Pancreas (tissue), 10 donors: Measurements from ENCODE around the gene TBC1D4. TPM values are rescaled to one million over a fixed set of nuclear protein-coding genes. Genes with fewer than 3 reads are reported as not detected.
"Not testable (repeated sequence)": the region's sequence is repeated elsewhere in the genome, so short reads cannot be mapped to it uniquely, and the experiment has no call there.

Experiments
- ATAC-seq, 4 donors: fragments of 200-7000 bp; cut with Tn5 transposase; one replicate each; pipeline versions ENCODE4 v1.8.0 to v1.9.1; 2020; ENCODE audit warnings: mild to moderate bottlenecking in 4 of 4, moderate library complexity in 4 of 4
- DNase-seq, 6 donors: peaks; one replicate each; pipeline ENCODE4 v3.0.0-alpha.2; 2020
- FAIRE-seq: peaks from 2 replicates; lab custom pipeline; 2012; peaks lifted over from hg19 to GRCh38; lab: Jason Lieb, UNC
- H3K27ac ChIP-seq, 4 donors: fragments of 200-600 bp; sonication (generic); 1 replicate in 3 of 4; 2 replicates in 1 of 4; pipeline versions ENCODE4 v1.5.0 to v1.8.0; 2020
- H3K27me3 ChIP-seq, 4 donors: fragments of 200-600 bp; one replicate each; pipeline ENCODE4 v1.8.0; 2021
- H3K36me3 ChIP-seq, 3 donors: fragments of 200-600 bp; sonication (generic) in 1 of 3; one replicate each; pipeline versions ENCODE4 v1.5.0 to v1.8.0; 2020 to 2021
- H3K4me1 ChIP-seq, 3 donors: fragments of 200-600 bp; one replicate each; pipeline ENCODE4 v1.8.0; 2021
- H3K4me3 ChIP-seq, 4 donors: fragments of 200-600 bp; sonication (generic) in 2 of 4; one replicate each; pipeline versions ENCODE4 v1.5.0 to v1.8.0; 2020 to 2021
- H3K9me3 ChIP-seq, 4 donors: fragments of 200-600 bp; one replicate each; pipeline ENCODE4 v1.8.0; 2021
- WGBS, 2 donors: extraction: QIAGEN DNeasy Blood & Tissue Kit; methylation state at CpG; one replicate each; pipeline ENCODE4 v1.1.7; 2013; 5-methylcytosine and 5-hydroxymethylcytosine counted together
- intact Hi-C, 3 donors: fragments of 100-400 bp; cut with DNase I; formaldehyde crosslinking; loops; one replicate each; pipeline versions ENCODE4 v1.11.1 to v1.14.2; 2022
- polyA plus RNA-seq, 2 donors: library from polyadenylated mRNA; stranded (reverse); fragments of 200-250 nt; gene quantifications; one replicate each; pipeline ENCODE4 v1.2.3, GENCODE V29; 2013
- total RNA-seq, 6 donors: library from RNA; stranded (reverse); fragmentation: NEBNext Ultra II Directional in 4 of 6; extraction: Animal tissue kit (Norgen Biotek cat#: 25700) in 4 of 6; gene quantifications; one replicate each; pipeline versions ENCODE4 v1.2.1 to v1.2.4, GENCODE V29; 2021 to 2023
- TF ChIP-seq, protein P1 (sequence below), 4 donors: fragments of 200-600 bp; sonication (generic) in 3 of 4; IDR thresholded peaks; one replicate each; pipeline versions ENCODE4 v1.5.0 to v1.8.0; 2021; ENCODE audit warnings: antibody characterized with exemption in 4 of 4
- donor health status: healthy with polysubstance abuse.
- donor health status: DM: no; HTN: no; CAD: no; lungs with moderate emphysema.
- donor health status: DM: no; HTN: no; CAD: no.
- donor health status: control.
- donor health status: control.
- donor health status: Bipolar disorder and iron deficiency.
- donor health status: DM: yes; HTN: yes; CAD: no.
- donor health status: DM: no; HTN: no; CAD: no.
- donor health status: DM: no; HTN: no; CAD: no.
- donor health status: DM: yes; HTN: yes; CAD: no.

Gene TBC1D4
- total and polyA plus RNA-seq, 8 donors, result 8.2 to 19.7 (median 10.5) TPM

DNA sequence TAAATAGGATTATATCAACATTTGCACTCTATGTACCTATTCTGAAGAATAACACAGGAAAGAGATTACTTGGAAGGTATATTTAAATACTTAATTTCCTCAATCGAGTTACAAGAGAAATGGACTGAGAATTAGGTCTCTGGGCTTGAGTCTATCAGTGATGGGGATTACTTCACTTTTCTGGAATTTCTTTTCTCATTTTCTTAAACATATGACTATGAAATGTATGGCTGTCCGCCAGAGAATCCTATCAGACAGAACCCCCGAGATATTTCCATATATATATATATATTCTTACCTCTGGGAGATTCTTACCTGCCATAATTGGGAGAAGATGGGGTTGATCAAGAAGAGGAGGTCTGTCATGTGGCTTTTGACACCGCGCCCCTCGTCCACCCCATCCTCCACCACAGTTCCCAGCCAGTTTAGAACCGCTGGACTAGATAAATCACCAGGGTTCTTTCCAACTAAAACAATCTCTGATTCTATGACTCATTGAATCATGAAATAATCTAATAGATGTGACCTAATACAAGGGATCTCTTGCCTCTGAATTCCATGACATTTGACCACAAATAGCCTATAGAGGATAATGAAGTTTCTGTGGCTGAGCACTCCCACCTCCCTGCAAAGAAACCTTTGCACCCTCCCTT is 231.3 kb downstream of the TBC1D4 start:
- intact Hi-C loops, result no loop called here
- FAIRE-seq (no peak), ATAC-seq (no peak), DNase-seq (no peak)
- no peak overlapping the region for H3K27ac ChIP-seq
- H3K4me1 ChIP-seq, result no peaks in the 10 kb centered on the region
- 50 to 78% methylated on average over 7 of the region's 7 CpGs for WGBS, 2 donors
- no peaks in the 10 kb centered on the region for H3K9me3 ChIP-seq
- TF ChIP-seq, protein P1, sequence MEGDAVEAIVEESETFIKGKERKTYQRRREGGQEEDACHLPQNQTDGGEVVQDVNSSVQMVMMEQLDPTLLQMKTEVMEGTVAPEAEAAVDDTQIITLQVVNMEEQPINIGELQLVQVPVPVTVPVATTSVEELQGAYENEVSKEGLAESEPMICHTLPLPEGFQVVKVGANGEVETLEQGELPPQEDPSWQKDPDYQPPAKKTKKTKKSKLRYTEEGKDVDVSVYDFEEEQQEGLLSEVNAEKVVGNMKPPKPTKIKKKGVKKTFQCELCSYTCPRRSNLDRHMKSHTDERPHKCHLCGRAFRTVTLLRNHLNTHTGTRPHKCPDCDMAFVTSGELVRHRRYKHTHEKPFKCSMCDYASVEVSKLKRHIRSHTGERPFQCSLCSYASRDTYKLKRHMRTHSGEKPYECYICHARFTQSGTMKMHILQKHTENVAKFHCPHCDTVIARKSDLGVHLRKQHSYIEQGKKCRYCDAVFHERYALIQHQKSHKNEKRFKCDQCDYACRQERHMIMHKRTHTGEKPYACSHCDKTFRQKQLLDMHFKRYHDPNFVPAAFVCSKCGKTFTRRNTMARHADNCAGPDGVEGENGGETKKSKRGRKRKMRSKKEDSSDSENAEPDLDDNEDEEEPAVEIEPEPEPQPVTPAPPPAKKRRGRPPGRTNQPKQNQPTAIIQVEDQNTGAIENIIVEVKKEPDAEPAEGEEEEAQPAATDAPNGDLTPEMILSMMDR (IDR thresholded peaks at IDR 0.05), result no peak
- no peaks in the 10 kb centered on the region for H3K36me3 ChIP-seq
- no peaks in the 10 kb centered on the region for H3K27me3 ChIP-seq
- no peak overlapping the region for H3K4me3 ChIP-seq

DNA sequence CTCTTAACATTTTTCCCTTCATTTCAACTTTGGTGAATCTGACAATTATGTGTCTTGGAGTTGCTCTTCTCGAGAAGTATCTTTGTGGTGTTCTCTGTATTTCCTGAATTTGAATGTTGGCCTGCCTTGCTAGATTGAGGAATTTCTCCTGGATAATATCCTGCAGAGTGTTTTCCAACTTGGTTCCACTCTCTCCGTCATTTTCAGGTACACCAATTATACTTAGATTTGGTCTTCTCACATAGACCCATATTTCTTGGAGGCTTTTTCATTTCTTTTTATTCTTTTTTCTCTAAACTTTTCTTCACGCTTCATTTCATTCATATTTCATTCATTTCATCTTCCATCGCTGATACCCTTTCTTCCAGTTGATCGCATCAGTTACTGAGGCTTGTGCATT is 236.4 kb downstream of the TBC1D4 start:
- ATAC-seq, H3K27me3 ChIP-seq, DNase-seq, H3K4me1 ChIP-seq, H3K27ac ChIP-seq, H3K9me3 ChIP-seq, intact Hi-C loops, H3K4me3 ChIP-seq, H3K36me3 ChIP-seq, FAIRE-seq: not testable (repeated sequence)
- 61 to 88% methylated on average over 5 of the region's 5 CpGs for WGBS, 2 donors

DNA sequence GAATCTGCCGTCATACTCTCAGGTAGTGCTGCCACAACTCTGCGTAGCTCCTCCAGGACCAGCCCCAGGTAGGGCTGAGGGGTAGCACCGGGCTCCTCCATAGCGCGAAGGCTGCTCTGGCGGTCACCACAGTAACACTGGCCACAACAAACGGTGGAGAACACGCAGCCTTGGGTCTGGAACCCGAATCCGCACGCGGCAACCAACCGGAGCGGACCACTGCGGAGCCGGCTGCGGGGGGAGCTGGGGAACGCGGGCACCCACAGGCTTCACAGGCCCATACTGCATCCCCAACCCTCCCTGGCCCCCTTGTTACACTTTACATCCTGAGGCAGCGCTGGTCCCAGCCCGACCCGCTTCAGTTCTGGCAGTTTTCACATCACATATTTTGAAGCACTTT is 241.7 kb downstream of the TBC1D4 start:
- H3K4me1 ChIP-seq, H3K9me3 ChIP-seq, ATAC-seq, DNase-seq, FAIRE-seq, H3K36me3 ChIP-seq, intact Hi-C loops, H3K27me3 ChIP-seq, H3K4me3 ChIP-seq, H3K27ac ChIP-seq: not testable (repeated sequence)
- 83 to 87% methylated on average over 22 of the region's 22 CpGs for WGBS, 2 donors

DNA sequence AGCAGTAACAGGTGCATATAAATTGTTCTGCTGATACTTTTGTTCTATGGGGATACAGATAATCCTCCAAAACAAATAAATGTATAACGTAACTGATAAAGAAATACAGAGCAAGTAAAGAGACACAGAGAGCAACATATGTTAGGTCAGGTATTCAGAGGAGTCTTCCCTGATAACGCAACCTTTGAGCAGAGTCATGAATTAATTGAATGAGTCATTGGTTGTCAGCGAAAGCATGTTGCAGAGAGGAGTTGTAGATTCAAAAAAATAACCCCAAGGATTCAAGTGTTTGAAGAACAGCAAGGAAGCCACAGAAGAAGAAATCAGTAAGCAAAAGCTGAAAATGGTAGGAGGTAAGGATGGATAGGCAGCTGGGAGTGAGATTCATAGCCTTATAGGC is 245.2 kb downstream of the TBC1D4 start:
- no peaks in the 10 kb centered on the region for H3K36me3 ChIP-seq
- intact Hi-C loops, result no loop called here
- no peaks in the 10 kb centered on the region for H3K4me1 ChIP-seq
- H3K9me3 ChIP-seq, result no peaks in the 10 kb centered on the region
- H3K27me3 ChIP-seq, result no peaks in the 10 kb centered on the region
- WGBS, 2 donors, result 68 to 70% methylated on average over 3 of the region's 3 CpGs
- H3K4me3 ChIP-seq, result no peak overlapping the region
- DNase-seq (no peak), ATAC-seq (no peak), FAIRE-seq (no peak)
- H3K27ac ChIP-seq, result no peak overlapping the region
- TF ChIP-seq, protein P1 (IDR thresholded peaks at IDR 0.05), result no peak

Other genes with a start within 250 kb of the TBC1D4 start
- 10 to 100 TPM; 38.1 to 96.5 (median 54.1) TPM for gene COMMD6, start 55.7 kb upstream of the TBC1D4 start, total RNA-seq
- 10 to 100 TPM; 66.5 to 89.2 TPM for gene COMMD6, start 55.7 kb upstream of the TBC1D4 start, polyA plus RNA-seq
- gene UCHL3, start 67.6 kb upstream of the TBC1D4 start, total RNA-seq, result 10 to 100 TPM; 13.1 to 21.0 (median 19.2) TPM
- 10 to 100 TPM; 18.6 to 20.7 TPM for gene UCHL3, start 67.6 kb upstream of the TBC1D4 start, polyA plus RNA-seq
- gene LMO7, start 154.2 kb upstream of the TBC1D4 start, total RNA-seq, result 10 to 100 TPM; 14.7 to 47.8 (median 29.1) TPM
- 10 to 100 TPM; 20.7 to 50.4 TPM for gene LMO7, start 154.2 kb upstream of the TBC1D4 start, polyA plus RNA-seq